SK-N-SH (cell line): ENCODE results near the gene ERGIC1. TPM values are rescaled to one million over a fixed set of nuclear protein-coding genes. Genes with fewer than 3 reads are reported as not detected.

Experiments used
- ELF1 ChIP-seq: IDR thresholded peaks from 2 replicates; pipeline ENCODE4 v1.4.0; 2012
- EP300 ChIP-seq, 2 experiments: IDR thresholded peaks; 2 replicates each; pipeline versions ENCODE4 v1.4.0 to v1.6.1; 2012; ENCODE audit warnings: borderline replicate concordance in 1 of 2, low read depth in 1 of 2, low read length in 1 of 2
- EZH2phosphoT487 ChIP-seq: fragments of 200-600 bp; sonication (generic); IDR thresholded peaks from 2 replicates; pipeline ENCODE4 v1.6.1; 2017; ENCODE audit warnings: low read depth, mixed run types, mild to moderate bottlenecking, antibody characterized with exemption, moderate library complexity, borderline replicate concordance
- FOSL2 ChIP-seq: IDR thresholded peaks from 2 replicates; pipeline ENCODE4 v1.4.0; 2012; ENCODE audit warnings: low read depth, mild to moderate bottlenecking, moderate library complexity, borderline replicate concordance
- FOXM1 ChIP-seq: IDR thresholded peaks from 2 replicates; pipeline ENCODE4 v1.4.0; 2012; ENCODE audit warnings: low read depth, mild to moderate bottlenecking
- MEF2A ChIP-seq: IDR thresholded peaks from 2 replicates; pipeline ENCODE4 v1.4.0; 2012; ENCODE audit warnings: low read depth, borderline replicate concordance
- MXI1 ChIP-seq: IDR thresholded peaks from 2 replicates; pipeline ENCODE4 v1.6.1; 2012; ENCODE audit warnings: mild to moderate bottlenecking, low read depth, low read length, improper control_type of control experiment
- NRF1 ChIP-seq: IDR thresholded peaks from 2 replicates; pipeline ENCODE4 v1.6.1; 2012; ENCODE audit warnings: low read depth, mild to moderate bottlenecking, low read length
- RAD21 ChIP-seq: IDR thresholded peaks from 2 replicates; pipeline ENCODE4 v1.6.1; 2012; ENCODE audit warnings: mild to moderate bottlenecking, low read length
- RCOR1 ChIP-seq: fragments of 150-350 bp; IDR thresholded peaks from 2 replicates; pipeline ENCODE4 v1.6.1; 2017; ENCODE audit warnings: antibody characterized with exemption, low read length
- RXRA ChIP-seq: IDR thresholded peaks from 2 replicates; pipeline ENCODE4 v1.4.0; 2012; ENCODE audit warnings: low read depth, mild to moderate bottlenecking, borderline replicate concordance
- SIN3A ChIP-seq: IDR thresholded peaks from 2 replicates; pipeline ENCODE4 v1.6.1; 2012; ENCODE audit warnings: low read depth, mild to moderate bottlenecking, low read length, moderate library complexity, borderline replicate concordance
- SMC3 ChIP-seq: IDR thresholded peaks from 2 replicates; pipeline ENCODE4 v1.6.1; 2012; ENCODE audit warnings: low read depth, low read length, improper control_type of control experiment
- TAF1 ChIP-seq: IDR thresholded peaks from 2 replicates; pipeline ENCODE4 v1.6.1; 2012; ENCODE audit warnings: low read depth, mild to moderate bottlenecking, low read length, moderate library complexity, borderline replicate concordance
- TEAD4 ChIP-seq: IDR thresholded peaks from 2 replicates; pipeline ENCODE4 v1.4.0; 2012; ENCODE audit warnings: mild to moderate bottlenecking, borderline replicate concordance; ENCODE audit not compliant: insufficient read depth
- YY1 ChIP-seq: IDR thresholded peaks from 2 replicates; pipeline ENCODE4 v1.4.0; 2012; ENCODE audit warnings: low read depth, mild to moderate bottlenecking
- polyA plus RNA-seq, 3 experiments: library from polyadenylated mRNA; depleted of rRNA; stranded (reverse); fragments of >200 nt; gene quantifications; 2 replicates each; pipeline ENCODE4 v1.2.3, GENCODE V29; 2012
- TF ChIP-seq, protein P1 (sequence below): fragments of 150-350 bp; IDR thresholded peaks from 2 replicates; pipeline ENCODE4 v1.6.1; 2017; ENCODE audit warnings: antibody characterized with exemption, low read length, low read depth, borderline replicate concordance
- TF ChIP-seq, protein P2 (sequence below): IDR thresholded peaks from 2 replicates; pipeline ENCODE4; 2012
- TF ChIP-seq, protein P3 (sequence below): IDR thresholded peaks from 2 replicates; pipeline ENCODE4 v1.4.0; 2012; ENCODE audit warnings: low read depth, borderline replicate concordance
- TF ChIP-seq, protein P4 (sequence below): fragments of 200-600 bp; sonication (generic); IDR thresholded peaks from 2 replicates; pipeline ENCODE4 v1.6.1; 2017; ENCODE audit warnings: antibody characterized with exemption, mild to moderate bottlenecking, moderate library complexity
- TF ChIP-seq, protein P5 (sequence below): IDR thresholded peaks from 2 replicates; pipeline ENCODE4 v1.6.1; 2012; ENCODE audit warnings: mild to moderate bottlenecking, low read depth, low read length, moderate library complexity

ERGIC1 gene
- polyA plus RNA-seq, 1 of the 3 experiments (the other 2 are of a cell fraction) = 101 TPM

- TF ChIP-seq, protein P1, sequence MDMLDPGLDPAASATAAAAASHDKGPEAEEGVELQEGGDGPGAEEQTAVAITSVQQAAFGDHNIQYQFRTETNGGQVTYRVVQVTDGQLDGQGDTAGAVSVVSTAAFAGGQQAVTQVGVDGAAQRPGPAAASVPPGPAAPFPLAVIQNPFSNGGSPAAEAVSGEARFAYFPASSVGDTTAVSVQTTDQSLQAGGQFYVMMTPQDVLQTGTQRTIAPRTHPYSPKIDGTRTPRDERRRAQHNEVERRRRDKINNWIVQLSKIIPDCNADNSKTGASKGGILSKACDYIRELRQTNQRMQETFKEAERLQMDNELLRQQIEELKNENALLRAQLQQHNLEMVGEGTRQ = no peak
- TF ChIP-seq ELF1 (no peak), YY1 (no peak), RAD21 (no peak), EZH2phosphoT487 (no peak), EP300 (IDR thresholded peaks at IDR 0.05; ENCODE audit: borderline replicate concordance in 1 of 2, low read depth in 1 of 2, low read length in 1 of 2) (peak in 1 of 2 experiments; percentile 41; a peak in 1 of 4 replicates), RCOR1 (no peak), TAF1 (no peak), MEF2A (no peak), SIN3A (no peak), FOSL2 (no peak; the same call in 1 of the 2 replicates), NRF1 (no peak), MXI1 (no peak), TEAD4 (peak; percentile 56; the same call in 1 of the 2 replicates), FOXM1 (no peak), SMC3 (no peak), RXRA (no peak)
- TF ChIP-seq, protein P2, sequence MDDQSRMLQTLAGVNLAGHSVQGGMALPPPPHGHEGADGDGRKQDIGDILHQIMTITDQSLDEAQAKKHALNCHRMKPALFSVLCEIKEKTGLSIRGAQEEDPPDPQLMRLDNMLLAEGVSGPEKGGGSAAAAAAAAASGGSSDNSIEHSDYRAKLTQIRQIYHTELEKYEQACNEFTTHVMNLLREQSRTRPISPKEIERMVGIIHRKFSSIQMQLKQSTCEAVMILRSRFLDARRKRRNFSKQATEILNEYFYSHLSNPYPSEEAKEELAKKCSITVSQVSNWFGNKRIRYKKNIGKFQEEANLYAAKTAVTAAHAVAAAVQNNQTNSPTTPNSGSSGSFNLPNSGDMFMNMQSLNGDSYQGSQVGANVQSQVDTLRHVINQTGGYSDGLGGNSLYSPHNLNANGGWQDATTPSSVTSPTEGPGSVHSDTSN = peak; percentile 84
- TF ChIP-seq, protein P3, sequence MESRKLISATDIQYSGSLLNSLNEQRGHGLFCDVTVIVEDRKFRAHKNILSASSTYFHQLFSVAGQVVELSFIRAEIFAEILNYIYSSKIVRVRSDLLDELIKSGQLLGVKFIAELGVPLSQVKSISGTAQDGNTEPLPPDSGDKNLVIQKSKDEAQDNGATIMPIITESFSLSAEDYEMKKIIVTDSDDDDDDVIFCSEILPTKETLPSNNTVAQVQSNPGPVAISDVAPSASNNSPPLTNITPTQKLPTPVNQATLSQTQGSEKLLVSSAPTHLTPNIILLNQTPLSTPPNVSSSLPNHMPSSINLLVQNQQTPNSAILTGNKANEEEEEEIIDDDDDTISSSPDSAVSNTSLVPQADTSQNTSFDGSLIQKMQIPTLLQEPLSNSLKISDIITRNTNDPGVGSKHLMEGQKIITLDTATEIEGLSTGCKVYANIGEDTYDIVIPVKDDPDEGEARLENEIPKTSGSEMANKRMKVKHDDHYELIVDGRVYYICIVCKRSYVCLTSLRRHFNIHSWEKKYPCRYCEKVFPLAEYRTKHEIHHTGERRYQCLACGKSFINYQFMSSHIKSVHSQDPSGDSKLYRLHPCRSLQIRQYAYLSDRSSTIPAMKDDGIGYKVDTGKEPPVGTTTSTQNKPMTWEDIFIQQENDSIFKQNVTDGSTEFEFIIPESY = no peak
- TF ChIP-seq, protein P4, sequence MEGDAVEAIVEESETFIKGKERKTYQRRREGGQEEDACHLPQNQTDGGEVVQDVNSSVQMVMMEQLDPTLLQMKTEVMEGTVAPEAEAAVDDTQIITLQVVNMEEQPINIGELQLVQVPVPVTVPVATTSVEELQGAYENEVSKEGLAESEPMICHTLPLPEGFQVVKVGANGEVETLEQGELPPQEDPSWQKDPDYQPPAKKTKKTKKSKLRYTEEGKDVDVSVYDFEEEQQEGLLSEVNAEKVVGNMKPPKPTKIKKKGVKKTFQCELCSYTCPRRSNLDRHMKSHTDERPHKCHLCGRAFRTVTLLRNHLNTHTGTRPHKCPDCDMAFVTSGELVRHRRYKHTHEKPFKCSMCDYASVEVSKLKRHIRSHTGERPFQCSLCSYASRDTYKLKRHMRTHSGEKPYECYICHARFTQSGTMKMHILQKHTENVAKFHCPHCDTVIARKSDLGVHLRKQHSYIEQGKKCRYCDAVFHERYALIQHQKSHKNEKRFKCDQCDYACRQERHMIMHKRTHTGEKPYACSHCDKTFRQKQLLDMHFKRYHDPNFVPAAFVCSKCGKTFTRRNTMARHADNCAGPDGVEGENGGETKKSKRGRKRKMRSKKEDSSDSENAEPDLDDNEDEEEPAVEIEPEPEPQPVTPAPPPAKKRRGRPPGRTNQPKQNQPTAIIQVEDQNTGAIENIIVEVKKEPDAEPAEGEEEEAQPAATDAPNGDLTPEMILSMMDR = no peak
- TF ChIP-seq, protein P5, sequence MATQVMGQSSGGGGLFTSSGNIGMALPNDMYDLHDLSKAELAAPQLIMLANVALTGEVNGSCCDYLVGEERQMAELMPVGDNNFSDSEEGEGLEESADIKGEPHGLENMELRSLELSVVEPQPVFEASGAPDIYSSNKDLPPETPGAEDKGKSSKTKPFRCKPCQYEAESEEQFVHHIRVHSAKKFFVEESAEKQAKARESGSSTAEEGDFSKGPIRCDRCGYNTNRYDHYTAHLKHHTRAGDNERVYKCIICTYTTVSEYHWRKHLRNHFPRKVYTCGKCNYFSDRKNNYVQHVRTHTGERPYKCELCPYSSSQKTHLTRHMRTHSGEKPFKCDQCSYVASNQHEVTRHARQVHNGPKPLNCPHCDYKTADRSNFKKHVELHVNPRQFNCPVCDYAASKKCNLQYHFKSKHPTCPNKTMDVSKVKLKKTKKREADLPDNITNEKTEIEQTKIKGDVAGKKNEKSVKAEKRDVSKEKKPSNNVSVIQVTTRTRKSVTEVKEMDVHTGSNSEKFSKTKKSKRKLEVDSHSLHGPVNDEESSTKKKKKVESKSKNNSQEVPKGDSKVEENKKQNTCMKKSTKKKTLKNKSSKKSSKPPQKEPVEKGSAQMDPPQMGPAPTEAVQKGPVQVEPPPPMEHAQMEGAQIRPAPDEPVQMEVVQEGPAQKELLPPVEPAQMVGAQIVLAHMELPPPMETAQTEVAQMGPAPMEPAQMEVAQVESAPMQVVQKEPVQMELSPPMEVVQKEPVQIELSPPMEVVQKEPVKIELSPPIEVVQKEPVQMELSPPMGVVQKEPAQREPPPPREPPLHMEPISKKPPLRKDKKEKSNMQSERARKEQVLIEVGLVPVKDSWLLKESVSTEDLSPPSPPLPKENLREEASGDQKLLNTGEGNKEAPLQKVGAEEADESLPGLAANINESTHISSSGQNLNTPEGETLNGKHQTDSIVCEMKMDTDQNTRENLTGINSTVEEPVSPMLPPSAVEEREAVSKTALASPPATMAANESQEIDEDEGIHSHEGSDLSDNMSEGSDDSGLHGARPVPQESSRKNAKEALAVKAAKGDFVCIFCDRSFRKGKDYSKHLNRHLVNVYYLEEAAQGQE = no peak
These were observed 41.6 kb downstream of the ERGIC1 start (continued) for GRCh38 chr5:172875505-172876279.
